ENCODE data around the gene STX8.

STX8 gene

GRCh38 chr17:9554715-9555114 is 20.9 kb downstream of the STX8 start:
- peak in 1 of 2 experiments; percentile 46 for DNase-seq

- DNase-seq = no peak
Observed at GRCh38 chr17:9553596-9553995, 22.0 kb downstream of the STX8 start.

GRCh38 chr17:9553181-9553580 is 22.4 kb downstream of the STX8 start:
- DNase-seq = no peak

GRCh38 chr17:9549215-9549614 is 26.4 kb downstream of the STX8 start:
- no peak for DNase-seq

- DNase-seq = no peak
Observed at GRCh38 chr17:9544221-9544620, 31.4 kb downstream of the STX8 start.

GRCh38 chr17:9541718-9542117 is 33.9 kb downstream of the STX8 start:
- DNase-seq = no peak

- DNase-seq = no peak
Observed at GRCh38 chr17:9538626-9539025, 37.0 kb downstream of the STX8 start.

GRCh38 chr17:9537177-9537776 is 38.3 kb downstream of the STX8 start:
- no peak for DNase-seq

- no peak for DNase-seq
Observed at GRCh38 chr17:9536061-9536460, 39.6 kb downstream of the STX8 start.

GRCh38 chr17:9533441-9533840 is 42.2 kb downstream of the STX8 start:
- no peak for DNase-seq

GRCh38 chr17:9532715-9533114 is 42.9 kb downstream of the STX8 start:
- no peak for DNase-seq

GRCh38 chr17:9531034-9531433 is 44.6 kb downstream of the STX8 start:
- DNase-seq = no peak

- peak in 1 of 2 experiments; percentile 22 for DNase-seq
Observed at GRCh38 chr17:9529033-9529700, 46.5 kb downstream of the STX8 start.

GRCh38 chr17:9527788-9528187 is 47.8 kb downstream of the STX8 start:
- DNase-seq = no peak

GRCh38 chr17:9522074-9522473 is 53.5 kb downstream of the STX8 start:
- DNase-seq = peak in 1 of 2 experiments; percentile 44

- DNase-seq = no peak
Observed at GRCh38 chr17:9521062-9521461, 54.6 kb downstream of the STX8 start.

GRCh38 chr17:9520649-9521048 is 55.0 kb downstream of the STX8 start:
- no peak for DNase-seq

- DNase-seq = no peak
Observed at GRCh38 chr17:9519583-9520272, 55.9 kb downstream of the STX8 start.

- DNase-seq = no peak
Observed at GRCh38 chr17:9517396-9517795, 58.2 kb downstream of the STX8 start.

- no peak for DNase-seq
Observed at GRCh38 chr17:9513266-9513665, 62.4 kb downstream of the STX8 start.

- DNase-seq = peak; percentile 22 to 25
Observed at GRCh38 chr17:9512323-9513168, 63.1 kb downstream of the STX8 start.

GRCh38 chr17:9509236-9509816 is 66.3 kb downstream of the STX8 start:
- DNase-seq = no peak

- no peak for DNase-seq
Observed at GRCh38 chr17:9499041-9499440, 76.6 kb downstream of the STX8 start.

Measured in SW 1271 (cell line).